AG20443 (cell line): ENCODE results near the gene SHLD2.
"Not testable (repeated sequence)": the region's sequence is repeated elsewhere in the genome, so short reads cannot be mapped to it uniquely, and the experiment has no call there.

Experiments
- DNase-seq: peaks from one replicate; pipeline ENCODE4 v3.0.0; 2012; ENCODE audit warnings: low spot score, mixed read lengths

The SHLD2 gene

GRCh38 chr10:87216120-87216519 lies 121.1 kb downstream of the SHLD2 start:
- DNase-seq: not testable (repeated sequence)

- DNase-seq: not testable (repeated sequence)
Observed at GRCh38 chr10:87219370-87219769, 124.4 kb downstream of the SHLD2 start.

- not testable (repeated sequence) for DNase-seq
Observed at GRCh38 chr10:87222789-87223188, 127.8 kb downstream of the SHLD2 start.

GRCh38 chr10:87225148-87225547 lies 130.1 kb downstream of the SHLD2 start, which contains the start of gene NUTM2A:
Gene NUTM2A, plus strand, starts transcription at chr10:87225448. Its CDS starts 383 bp downstream, at chr10:87225831.
- DNase-seq: not testable (repeated sequence)

GRCh38 chr10:87228247-87228646 lies 133.2 kb downstream of the SHLD2 start:
- DNase-seq: not testable (repeated sequence)

GRCh38 chr10:87229211-87229610 lies 134.2 kb downstream of the SHLD2 start:
- DNase-seq: not testable (repeated sequence)

GRCh38 chr10:87234854-87235253 lies 139.8 kb downstream of the SHLD2 start:
- DNase-seq: not testable (repeated sequence)

GRCh38 chr10:87237244-87237643 lies 142.2 kb downstream of the SHLD2 start:
- DNase-seq: not testable (repeated sequence)

- not testable (repeated sequence) for DNase-seq
Observed at GRCh38 chr10:87239346-87239808, 144.4 kb downstream of the SHLD2 start.
